Measurements from ENCODE around the gene PRDM10.

- TF ChIP-seq, protein P1, sequence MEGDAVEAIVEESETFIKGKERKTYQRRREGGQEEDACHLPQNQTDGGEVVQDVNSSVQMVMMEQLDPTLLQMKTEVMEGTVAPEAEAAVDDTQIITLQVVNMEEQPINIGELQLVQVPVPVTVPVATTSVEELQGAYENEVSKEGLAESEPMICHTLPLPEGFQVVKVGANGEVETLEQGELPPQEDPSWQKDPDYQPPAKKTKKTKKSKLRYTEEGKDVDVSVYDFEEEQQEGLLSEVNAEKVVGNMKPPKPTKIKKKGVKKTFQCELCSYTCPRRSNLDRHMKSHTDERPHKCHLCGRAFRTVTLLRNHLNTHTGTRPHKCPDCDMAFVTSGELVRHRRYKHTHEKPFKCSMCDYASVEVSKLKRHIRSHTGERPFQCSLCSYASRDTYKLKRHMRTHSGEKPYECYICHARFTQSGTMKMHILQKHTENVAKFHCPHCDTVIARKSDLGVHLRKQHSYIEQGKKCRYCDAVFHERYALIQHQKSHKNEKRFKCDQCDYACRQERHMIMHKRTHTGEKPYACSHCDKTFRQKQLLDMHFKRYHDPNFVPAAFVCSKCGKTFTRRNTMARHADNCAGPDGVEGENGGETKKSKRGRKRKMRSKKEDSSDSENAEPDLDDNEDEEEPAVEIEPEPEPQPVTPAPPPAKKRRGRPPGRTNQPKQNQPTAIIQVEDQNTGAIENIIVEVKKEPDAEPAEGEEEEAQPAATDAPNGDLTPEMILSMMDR (IDR thresholded peaks at IDR 0.05): no peak
- no peak for TF ChIP-seq POLR2A (IDR thresholded peaks at IDR 0.05)
Measured at GRCh38 chr11:129929721-129930120, 72.9 kb downstream of the PRDM10 start.
